KOPT-K1 (cell line): ENCODE measurements around the gene PTPRJ.

Experiments used
- H3K27ac ChIP-seq: fragments of 200-600 bp; sonication (generic); 2 replicates; pipeline ENCODE4 v1.5.1; 2016; ENCODE audit warnings: antibody characterized with exemption, mild to moderate bottlenecking, low read depth, low read length; ENCODE audit not compliant: poor library complexity, severe bottlenecking
- H3K36me3 ChIP-seq: fragments of 200-600 bp; sonication (generic); 2 replicates; pipeline ENCODE4 v1.5.1; 2017; ENCODE audit warnings: antibody characterized with exemption, mild to moderate bottlenecking, low read length, moderate library complexity; ENCODE audit not compliant: insufficient read depth
- H3K9me3 ChIP-seq: fragments of 200-600 bp; sonication (generic); 2 replicates; pipeline ENCODE4 v1.5.1; 2017; ENCODE audit warnings: antibody characterized with exemption, low read length, mild to moderate bottlenecking; ENCODE audit not compliant: insufficient read depth, poor library complexity, severe bottlenecking

PTPRJ gene

DNA sequence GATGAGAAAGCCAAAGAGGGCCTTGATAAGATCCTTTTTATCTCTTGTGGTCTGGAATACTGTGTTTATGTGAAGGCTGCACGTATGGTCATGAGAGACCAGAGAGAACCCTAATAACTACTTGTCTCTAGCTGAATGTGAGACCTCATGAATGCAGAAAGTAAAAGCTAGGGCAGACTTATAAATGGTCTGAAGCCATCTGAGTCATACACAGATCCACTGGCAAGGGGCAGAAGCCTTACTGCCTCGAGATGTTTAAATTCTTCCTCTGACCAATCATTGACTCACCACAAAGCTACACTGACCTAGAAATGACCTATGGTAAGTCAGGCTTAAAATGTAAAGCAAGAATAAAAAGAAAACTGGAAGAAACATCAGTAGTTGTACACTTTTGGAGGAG is 213.5 kb downstream of the PTPRJ start:
- H3K36me3 ChIP-seq: no peaks in the 10 kb centered on the region
- H3K9me3 ChIP-seq: peaks cover 27% of the 10 kb centered on the region
- no peak overlapping the region for H3K27ac ChIP-seq

DNA sequence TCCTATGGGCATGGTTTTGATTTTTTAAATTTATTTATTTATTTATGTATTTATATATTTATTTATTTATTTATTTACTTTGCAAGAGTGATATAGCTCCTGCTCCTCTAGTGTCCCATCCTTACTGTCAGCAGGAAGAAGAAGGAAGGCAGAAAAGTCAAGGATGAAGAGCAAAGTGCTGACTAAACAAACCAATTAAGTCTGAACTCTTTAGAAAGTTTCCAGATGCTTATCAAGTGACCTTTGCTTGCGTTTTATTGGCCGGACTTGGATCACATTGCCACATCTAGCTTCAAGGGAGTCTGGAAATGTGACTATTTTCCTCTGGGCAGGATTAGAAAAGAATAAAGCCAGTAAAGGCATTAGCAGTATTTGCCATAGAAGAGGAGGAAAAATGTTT is 227.5 kb downstream of the PTPRJ start:
- H3K9me3 ChIP-seq: no peaks in the 10 kb centered on the region
- H3K36me3 ChIP-seq: no peaks in the 10 kb centered on the region
- no peak overlapping the region for H3K27ac ChIP-seq

DNA sequence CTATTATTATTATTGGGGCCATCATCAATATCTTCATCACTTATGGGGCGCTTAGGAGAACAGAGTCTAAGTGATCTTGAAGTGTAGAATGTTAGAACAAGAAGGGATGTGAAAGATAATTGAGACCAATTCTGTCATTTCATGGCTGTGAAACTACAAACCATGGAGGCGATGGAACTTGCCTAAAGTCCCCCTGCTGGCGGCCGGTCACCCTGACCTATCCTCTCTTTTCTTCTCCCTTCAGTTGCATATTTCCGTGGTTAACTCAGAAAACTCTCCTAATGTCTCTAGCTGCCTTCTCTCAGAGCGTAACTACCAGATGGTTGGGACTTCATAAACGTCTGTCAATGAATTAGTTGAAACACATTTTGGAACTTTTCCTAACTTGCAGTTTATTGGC is 229.7 kb downstream of the PTPRJ start:
- Histone ChIP-seq H3K36me3 (no peaks in the 10 kb centered on the region), H3K27ac (no peak overlapping the region), H3K9me3 (no peaks in the 10 kb centered on the region)

DNA sequence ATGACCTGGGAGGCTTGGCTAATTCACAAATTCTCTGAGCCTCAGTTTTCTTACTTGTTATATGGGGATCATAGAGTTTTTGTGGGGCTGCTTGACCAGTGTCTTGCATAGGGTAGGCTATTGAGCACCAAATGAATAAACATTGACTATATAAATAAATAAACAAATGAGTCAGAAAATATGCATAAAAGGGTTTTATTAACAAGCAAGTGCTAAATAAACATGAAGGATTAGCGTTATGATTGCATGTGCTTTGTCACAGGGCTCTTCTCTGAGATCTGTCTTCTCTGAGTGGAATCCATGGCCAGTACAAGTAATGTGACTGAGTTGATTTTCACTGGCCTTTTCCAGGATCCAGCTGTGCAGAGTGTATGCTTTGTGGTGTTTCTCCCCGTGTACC is 236.2 kb downstream of the PTPRJ start, which contains the start of gene OR4B1:
TSS of gene OR4B1 (plus strand) at position 301 of the 400 bp plus-strand sequence. CDS start at position 301, 0 bp downstream.
- Histone ChIP-seq H3K36me3 (no peaks in the 10 kb centered on the region), H3K9me3 (no peaks in the 10 kb centered on the region), H3K27ac (no peak within 1 kb of the TSS)
